Astrocyte of the spinal cord (primary cell): Measurements from ENCODE around the gene USP4.

Experiments used
- DNase-seq: peaks from one replicate; pipeline ENCODE4 v3.0.0; 2011; ENCODE audit warnings: low read depth, low spot score
- H3K4me3 ChIP-seq: 2 replicates; pipeline ENCODE4 v1.5.1; 2011; ENCODE audit warnings: low read depth, mild to moderate bottlenecking, low read length, moderate library complexity
- in situ Hi-C: cut with HindIII; loops from 2 replicates; pipeline ENCODE4 v1.10.0; 2017; ENCODE audit warnings: low sequenced_read_pairs
- TF ChIP-seq, protein P1 (sequence below): IDR thresholded peaks from 2 replicates; pipeline ENCODE4 v1.5.1; 2012; ENCODE audit warnings: low read depth, mild to moderate bottlenecking, low read length, inconsistent platforms

USP4 gene

DNA sequence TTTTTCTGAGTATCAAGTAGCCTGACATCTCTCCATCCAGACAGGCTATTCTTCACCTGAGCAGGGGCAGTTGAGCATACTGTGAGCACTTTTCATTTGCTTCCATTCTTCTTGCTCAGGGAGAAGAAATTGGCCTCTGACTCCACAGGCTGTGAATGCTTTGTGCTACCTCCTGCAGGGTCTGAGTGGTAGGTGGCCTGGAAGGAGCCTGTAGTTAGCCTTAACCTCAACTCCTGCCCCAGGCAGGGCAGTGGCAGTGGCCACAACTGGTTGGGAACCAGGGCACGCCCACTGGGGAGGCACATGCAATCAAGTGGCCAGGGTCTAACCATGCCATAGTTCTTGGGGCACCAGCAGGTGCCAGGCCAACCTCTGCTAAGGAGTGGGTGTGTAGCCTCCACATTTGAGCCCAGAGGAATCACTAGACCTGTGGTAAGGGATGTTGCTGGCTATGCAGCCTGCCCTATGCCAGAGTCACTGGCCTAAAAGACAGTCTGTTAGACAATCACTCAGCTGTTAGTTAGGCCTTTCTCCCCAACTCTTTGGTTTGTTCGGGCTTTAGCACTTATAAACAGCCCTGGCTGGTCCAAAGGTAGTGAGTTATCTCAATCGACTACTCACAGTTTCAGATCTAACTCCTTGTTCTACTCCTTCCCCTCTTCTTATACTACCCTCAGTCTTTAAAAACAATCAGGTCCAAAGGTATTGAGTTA, 70.3 kb downstream of the USP4 start:
- TF ChIP-seq, protein P1, sequence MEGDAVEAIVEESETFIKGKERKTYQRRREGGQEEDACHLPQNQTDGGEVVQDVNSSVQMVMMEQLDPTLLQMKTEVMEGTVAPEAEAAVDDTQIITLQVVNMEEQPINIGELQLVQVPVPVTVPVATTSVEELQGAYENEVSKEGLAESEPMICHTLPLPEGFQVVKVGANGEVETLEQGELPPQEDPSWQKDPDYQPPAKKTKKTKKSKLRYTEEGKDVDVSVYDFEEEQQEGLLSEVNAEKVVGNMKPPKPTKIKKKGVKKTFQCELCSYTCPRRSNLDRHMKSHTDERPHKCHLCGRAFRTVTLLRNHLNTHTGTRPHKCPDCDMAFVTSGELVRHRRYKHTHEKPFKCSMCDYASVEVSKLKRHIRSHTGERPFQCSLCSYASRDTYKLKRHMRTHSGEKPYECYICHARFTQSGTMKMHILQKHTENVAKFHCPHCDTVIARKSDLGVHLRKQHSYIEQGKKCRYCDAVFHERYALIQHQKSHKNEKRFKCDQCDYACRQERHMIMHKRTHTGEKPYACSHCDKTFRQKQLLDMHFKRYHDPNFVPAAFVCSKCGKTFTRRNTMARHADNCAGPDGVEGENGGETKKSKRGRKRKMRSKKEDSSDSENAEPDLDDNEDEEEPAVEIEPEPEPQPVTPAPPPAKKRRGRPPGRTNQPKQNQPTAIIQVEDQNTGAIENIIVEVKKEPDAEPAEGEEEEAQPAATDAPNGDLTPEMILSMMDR, result no peak
- DNase-seq, result no peak
- in situ Hi-C loops, result no loop called here

DNA sequence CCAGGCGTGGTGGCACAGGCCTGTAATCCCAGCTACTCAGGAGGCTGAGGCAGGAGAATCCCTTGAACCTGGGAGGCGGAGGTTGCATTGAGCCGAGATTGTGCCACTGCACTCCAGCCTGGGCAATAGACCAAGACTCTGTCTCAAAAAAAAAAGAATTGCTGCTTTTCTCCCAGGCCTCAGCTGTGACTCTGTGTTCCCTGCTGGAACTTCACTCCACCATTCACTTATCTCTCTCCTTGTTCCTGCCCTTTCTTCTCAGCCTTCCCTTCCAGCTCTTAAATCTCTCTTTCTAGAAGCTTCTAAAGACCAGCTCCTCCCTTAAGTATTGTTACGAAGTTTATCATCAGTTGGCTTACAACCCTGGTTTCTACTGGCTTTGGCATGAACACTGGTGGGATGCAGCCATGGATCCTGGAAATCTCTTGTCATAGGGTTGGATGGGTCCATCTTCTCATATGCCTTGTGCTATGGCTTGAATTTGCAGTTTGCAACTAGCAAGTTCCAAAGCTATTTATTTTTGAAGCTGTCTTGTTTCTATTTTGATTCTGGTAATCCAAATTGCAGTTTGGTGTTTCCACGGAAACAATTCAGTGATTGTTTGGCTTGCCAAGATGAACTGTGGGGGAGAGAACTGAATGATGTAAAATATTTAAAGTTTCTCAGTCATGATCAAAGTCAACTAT, 73.3 kb downstream of the USP4 start:
- no peak for DNase-seq
- TF ChIP-seq, protein P1, result no peak
- no peak overlapping the region for H3K4me3 ChIP-seq
- in situ Hi-C loops, result no loop called here

More for the DNA sequence above, 70.3 kb downstream of the USP4 start:
- H3K4me3 ChIP-seq, result no peak overlapping the region

DNA sequence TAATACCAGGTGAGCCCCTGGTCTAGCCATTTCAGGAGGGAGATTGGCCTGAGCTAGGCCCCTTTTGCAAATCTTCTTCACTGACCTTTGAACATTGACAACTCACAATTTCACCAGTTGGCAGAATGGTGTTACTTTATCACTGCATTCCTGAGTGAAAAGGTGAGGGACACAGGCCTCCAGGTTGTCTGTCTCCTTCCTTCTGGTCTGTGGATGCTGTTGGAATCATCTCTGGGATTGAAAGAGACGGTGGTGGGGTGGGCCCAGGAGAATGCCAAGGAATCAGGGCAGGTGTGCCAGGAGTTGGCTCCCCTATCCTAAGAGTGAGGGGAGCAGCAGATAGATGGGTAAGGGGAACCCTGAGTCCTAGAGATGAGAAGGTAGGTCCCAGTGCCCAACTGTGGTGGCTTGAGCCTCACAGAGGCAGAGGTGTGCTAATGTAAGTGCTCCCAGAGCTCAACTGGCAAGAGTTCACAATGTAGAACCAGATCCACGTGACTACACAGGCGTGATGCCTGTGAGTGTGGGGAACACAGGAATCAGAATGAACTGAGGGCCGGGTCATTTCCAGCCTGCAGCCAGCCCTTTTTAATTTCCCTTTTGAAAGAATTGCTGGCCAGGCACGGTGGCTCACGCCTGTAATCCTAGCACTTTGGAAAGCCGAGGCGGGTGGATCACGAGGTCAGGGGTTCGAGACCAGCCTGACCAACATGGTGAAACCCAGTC, 74.0 kb downstream of the USP4 start:
- DNase-seq, result no peak
- no peak overlapping the region for H3K4me3 ChIP-seq
- in situ Hi-C loops, result no loop called here
- TF ChIP-seq, protein P1, result no peak

DNA sequence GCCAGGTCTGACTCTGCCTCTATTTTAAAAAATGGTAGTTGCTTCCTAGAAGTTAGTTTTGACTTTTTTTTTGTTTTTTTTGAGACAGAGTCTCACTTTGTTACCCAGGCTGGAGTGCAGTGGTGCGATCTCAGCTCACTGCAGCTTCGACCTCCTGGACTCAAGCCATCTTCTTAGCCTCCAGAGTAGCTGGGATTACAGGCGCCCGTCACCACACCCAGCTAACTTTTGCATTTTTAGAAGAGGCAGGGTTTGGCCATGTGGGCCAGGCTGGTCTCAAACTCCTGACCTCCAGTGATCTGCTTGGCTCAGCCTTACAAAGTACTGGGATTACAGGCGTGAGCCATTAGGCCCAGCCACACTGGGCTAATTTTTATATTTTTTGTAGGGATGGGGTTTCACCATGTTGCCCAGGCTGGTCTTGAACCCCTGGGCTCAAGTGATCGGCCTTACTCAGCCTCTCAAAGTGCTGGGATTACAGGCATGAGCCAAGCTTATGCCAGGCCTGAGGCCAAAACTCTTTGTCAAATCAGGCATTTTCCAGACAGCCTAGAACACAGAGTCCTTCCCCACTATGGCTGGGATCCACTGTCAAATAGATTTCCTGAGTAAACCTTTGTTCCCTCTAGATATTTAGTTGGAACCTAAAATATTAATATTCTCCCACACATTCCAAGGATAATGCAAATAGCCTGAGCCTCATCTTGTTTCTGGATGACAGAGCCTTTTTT, 76.5 kb downstream of the USP4 start:
- no peak for DNase-seq
- in situ Hi-C loops, result no loop called here
- no peak overlapping the region for H3K4me3 ChIP-seq
- TF ChIP-seq, protein P1, result no peak

DNA sequence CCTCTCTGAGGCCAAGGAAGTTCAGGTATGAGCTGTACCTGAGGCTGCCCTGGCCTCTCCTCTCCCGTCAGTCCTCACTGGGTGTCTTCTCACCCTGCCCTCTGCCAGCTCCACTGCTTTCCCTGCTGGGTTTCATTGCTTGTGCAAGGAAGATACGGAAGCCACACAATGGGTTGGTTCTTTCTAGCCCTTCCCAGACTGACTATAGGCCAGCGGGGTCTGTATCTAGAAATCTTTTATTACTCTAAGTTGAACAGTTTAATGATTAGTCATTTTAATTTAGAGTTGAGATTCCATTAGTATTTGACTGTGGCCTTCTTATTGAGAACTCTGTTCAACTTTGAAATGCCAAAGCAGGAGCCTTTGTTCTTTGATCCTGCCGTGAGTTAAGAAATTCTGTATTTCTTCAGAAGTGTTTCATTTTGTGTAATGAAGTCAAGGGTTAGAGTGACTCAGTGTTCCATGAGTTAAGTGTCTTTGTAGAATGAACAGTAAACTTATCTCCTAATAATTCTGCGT, 79.0 kb downstream of the USP4 start:
- TF ChIP-seq, protein P1, result no peak

DNA sequence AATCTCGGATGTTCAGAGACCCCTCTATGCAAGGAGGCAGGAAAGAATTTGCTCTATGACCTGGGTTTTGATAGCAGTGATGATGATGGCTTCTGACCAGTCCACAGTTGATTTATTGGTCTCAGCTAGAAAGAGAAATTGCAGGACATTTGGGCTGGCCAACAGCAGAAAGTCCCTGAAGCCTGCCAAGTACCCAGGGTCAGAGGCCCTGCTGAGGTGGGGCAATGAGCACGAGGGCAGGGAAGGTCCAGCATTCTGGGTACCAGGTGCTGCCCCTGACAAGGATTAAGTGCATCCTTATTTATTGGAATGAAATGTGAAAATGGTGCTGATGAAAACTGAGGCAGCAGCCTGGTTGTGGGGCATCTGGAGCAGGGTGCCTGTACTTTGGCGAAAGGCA, 82.7 kb downstream of the USP4 start:
- in situ Hi-C loops, result no loop called here
- TF ChIP-seq, protein P1, result no peak
- H3K4me3 ChIP-seq, result no peak overlapping the region
- no peak for DNase-seq

More for the DNA sequence above, 79.0 kb downstream of the USP4 start:
- no peak for DNase-seq
- H3K4me3 ChIP-seq, result no peak overlapping the region
- in situ Hi-C loops, result no loop called here
